Breast epithelium (tissue), 4 donors: Measurements from ENCODE around the gene RCVRN. TPM values are rescaled to one million over a fixed set of nuclear protein-coding genes. Genes with fewer than 3 reads are reported as not detected.

Source experiments
- DNase-seq, 2 donors: peaks; one replicate each; pipeline ENCODE4 v3.0.0-alpha.2; 2019; ENCODE audit warnings: low spot score in 2 of 2
- H3K27ac ChIP-seq, 2 donors: fragments of 200-600 bp; sonication (generic) in 1 of 2; one replicate each; pipeline ENCODE4 v1.5.1; 2016 to 2019; ENCODE audit warnings: mild to moderate bottlenecking in 1 of 2
- H3K27me3 ChIP-seq, 2 donors: fragments of 200-600 bp; sonication (generic) in 1 of 2; one replicate each; pipeline versions ENCODE4 v1.5.1 to v1.6.0; 2017 to 2019; ENCODE audit warnings: control low read depth in 1 of 2, mild to moderate bottlenecking in 1 of 2
- H3K36me3 ChIP-seq: fragments of 200-600 bp; one replicate; pipeline ENCODE4 v1.5.1; 2019
- H3K4me1 ChIP-seq, 2 donors: fragments of 200-600 bp; sonication (generic); one replicate each; pipeline ENCODE4 v1.5.1; 2016 to 2019; ENCODE audit warnings: control low read depth in 1 of 2
- H3K4me3 ChIP-seq, 3 donors: fragments of 200-600 bp; sonication (generic); 1 replicate in 2 of 3; 2 replicates in 1 of 3; pipeline ENCODE4 v1.5.1; 2016 to 2019; ENCODE audit warnings: mild to moderate bottlenecking in 3 of 3, moderate library complexity in 2 of 3
- H3K9me3 ChIP-seq, 2 donors: fragments of 200-600 bp; sonication (generic) in 1 of 2; one replicate each; pipeline ENCODE4 v1.5.1; 2016 to 2019; ENCODE audit warnings: control low read depth in 1 of 2
- POLR2A ChIP-seq: fragments of 450-650 bp; IDR thresholded peaks from one replicate; pipeline ENCODE4 v1.6.1; 2016; ENCODE audit warnings: antibody characterized with exemption, mild to moderate bottlenecking, moderate library complexity
- POLR2AphosphoS5 ChIP-seq, 3 donors: sonication (generic); formaldehyde crosslinking; IDR thresholded peaks; one replicate each; pipeline ENCODE4 v1.6.1; 2017; ENCODE audit warnings: antibody characterized with exemption in 3 of 3
- intact Hi-C: fragments of 100-400 bp; cut with DNase I; formaldehyde crosslinking; loops from one replicate; pipeline ENCODE4 v1.15.1; 2023; ENCODE audit warnings: low total_unique reads
- total RNA-seq, 3 donors: library from RNA; depleted of rRNA; stranded (reverse); fragments of >200 nt; gene quantifications; one replicate each; pipeline ENCODE4 v1.1.0, GENCODE V29; 2016
- TF ChIP-seq, protein P1 (sequence below), 3 donors: fragments of 450-650 bp; IDR thresholded peaks; one replicate each; pipeline ENCODE4 v1.5.1; 2016 to 2017; ENCODE audit warnings: antibody characterized with exemption in 3 of 3, mild to moderate bottlenecking in 3 of 3, moderate library complexity in 3 of 3

Gene RCVRN
- total RNA-seq, 3 donors from 2014 or later: 0.15 to 0.66 (median 0.32) TPM

DNA sequence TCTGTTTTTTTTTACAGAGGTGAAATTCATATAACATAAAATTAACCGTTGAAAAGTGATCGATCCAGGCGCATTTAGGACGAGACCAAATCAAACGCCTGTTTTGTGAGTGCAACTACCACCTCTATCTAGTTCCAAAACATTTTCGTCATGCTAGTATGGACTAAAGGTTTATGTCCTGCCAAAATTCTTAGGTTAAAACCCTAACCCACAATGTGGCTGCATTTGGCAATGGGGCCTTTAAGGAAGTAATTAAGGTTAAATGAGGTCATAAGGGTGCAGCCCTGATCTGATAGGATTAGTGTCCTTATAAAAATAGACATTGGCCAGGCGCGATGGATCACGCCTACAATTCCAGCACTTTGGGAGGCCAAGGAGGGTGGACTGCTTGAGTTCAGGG, 32.8 kb upstream of the RCVRN start:
- H3K36me3 ChIP-seq: no peaks in the 10 kb centered on the region
- H3K4me3 ChIP-seq: no peak overlapping the region
- peaks cover 0 to 6% of the 10 kb centered on the region in 2 donors for H3K4me1 ChIP-seq
- peak overlapping the region in 1 of 2 donors; percentile 74 for H3K27ac ChIP-seq
- TF ChIP-seq POLR2AphosphoS5 (IDR thresholded peaks at IDR 0.05): no peak
- TF ChIP-seq, protein P1, sequence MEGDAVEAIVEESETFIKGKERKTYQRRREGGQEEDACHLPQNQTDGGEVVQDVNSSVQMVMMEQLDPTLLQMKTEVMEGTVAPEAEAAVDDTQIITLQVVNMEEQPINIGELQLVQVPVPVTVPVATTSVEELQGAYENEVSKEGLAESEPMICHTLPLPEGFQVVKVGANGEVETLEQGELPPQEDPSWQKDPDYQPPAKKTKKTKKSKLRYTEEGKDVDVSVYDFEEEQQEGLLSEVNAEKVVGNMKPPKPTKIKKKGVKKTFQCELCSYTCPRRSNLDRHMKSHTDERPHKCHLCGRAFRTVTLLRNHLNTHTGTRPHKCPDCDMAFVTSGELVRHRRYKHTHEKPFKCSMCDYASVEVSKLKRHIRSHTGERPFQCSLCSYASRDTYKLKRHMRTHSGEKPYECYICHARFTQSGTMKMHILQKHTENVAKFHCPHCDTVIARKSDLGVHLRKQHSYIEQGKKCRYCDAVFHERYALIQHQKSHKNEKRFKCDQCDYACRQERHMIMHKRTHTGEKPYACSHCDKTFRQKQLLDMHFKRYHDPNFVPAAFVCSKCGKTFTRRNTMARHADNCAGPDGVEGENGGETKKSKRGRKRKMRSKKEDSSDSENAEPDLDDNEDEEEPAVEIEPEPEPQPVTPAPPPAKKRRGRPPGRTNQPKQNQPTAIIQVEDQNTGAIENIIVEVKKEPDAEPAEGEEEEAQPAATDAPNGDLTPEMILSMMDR (IDR thresholded peaks at IDR 0.05): no peak
- no peak for TF ChIP-seq POLR2A
- peaks cover 0 to 10% of the 10 kb centered on the region in 2 donors for H3K9me3 ChIP-seq
- no peak for DNase-seq
- no peaks in the 10 kb centered on the region for H3K27me3 ChIP-seq
- intact Hi-C loops: no loop called here

DNA sequence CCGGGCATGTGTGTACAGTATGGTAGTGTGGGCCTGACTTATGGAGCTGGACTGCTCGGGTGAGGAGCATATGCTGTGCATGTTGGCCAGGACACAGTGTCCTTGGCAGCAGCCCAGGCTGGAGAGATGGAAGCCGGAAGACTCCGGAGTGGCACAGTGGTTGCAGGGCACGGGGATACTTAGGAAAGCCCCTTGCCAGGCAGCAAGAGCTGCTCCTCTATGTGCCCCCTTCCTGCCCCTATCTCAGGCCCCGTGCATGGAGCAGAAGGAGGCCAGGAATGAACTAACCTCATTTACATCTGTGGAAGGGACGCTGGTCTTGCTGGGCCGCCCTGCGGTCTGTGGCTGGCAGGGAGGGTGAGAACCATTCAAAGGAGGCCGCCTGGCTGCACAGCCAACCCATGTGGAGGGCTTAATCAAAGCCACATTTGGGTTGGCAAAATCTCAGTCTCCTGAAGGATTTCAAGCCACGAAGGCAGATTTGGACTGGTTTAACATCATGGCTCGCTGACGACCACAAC, 32.2 kb upstream of the RCVRN start:
- no peaks in the 10 kb centered on the region for H3K27me3 ChIP-seq
- intact Hi-C loops: no loop called here
- TF ChIP-seq POLR2A (no peak), POLR2AphosphoS5 (IDR thresholded peaks at IDR 0.05) (no peak)
- TF ChIP-seq, protein P1 (IDR thresholded peaks at IDR 0.05): no peak
- no peaks in the 10 kb centered on the region for H3K36me3 ChIP-seq
- peak overlapping the region in 1 of 2 donors; percentile 74 for H3K27ac ChIP-seq
- H3K4me3 ChIP-seq: peak overlapping the region in 1 of 3 donors; percentile 19
- DNase-seq: no peak
- H3K4me1 ChIP-seq: peaks cover 0 to 6% of the 10 kb centered on the region in 2 donors
- H3K9me3 ChIP-seq: peaks cover 0 to 10% of the 10 kb centered on the region in 2 donors

DNA sequence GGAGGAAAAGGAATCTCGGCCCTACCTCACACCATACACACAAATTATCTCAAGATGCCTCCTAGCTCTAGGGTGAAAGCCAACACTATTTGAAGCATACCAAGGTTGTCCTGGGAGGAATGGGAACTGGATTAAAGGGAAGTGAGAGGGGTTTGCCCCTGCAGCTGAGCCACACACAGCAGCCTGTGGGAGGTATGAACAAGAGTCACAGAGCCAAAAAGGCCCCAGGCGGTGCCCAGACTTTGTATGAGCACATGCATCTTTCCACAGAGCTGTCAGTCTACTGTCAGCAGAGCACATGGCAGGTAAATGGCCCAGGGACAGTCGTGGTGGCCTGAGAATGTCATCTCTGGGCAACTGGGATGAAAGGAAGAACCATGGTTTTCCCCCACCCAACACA, 31.0 kb upstream of the RCVRN start:
- TF ChIP-seq POLR2AphosphoS5 (IDR thresholded peaks at IDR 0.05) (no peak), POLR2A (no peak)
- TF ChIP-seq, protein P1 (IDR thresholded peaks at IDR 0.05): no peak
- no peak for DNase-seq
- no peak overlapping the region for H3K4me3 ChIP-seq
- intact Hi-C loops: no loop called here
- H3K27me3 ChIP-seq: no peaks in the 10 kb centered on the region
- H3K36me3 ChIP-seq: no peaks in the 10 kb centered on the region
- peaks cover 0 to 6% of the 10 kb centered on the region in 2 donors for H3K4me1 ChIP-seq
- H3K27ac ChIP-seq: peak overlapping the region in 1 of 2 donors; percentile 87
- peaks cover 0 to 10% of the 10 kb centered on the region in 2 donors for H3K9me3 ChIP-seq

DNA sequence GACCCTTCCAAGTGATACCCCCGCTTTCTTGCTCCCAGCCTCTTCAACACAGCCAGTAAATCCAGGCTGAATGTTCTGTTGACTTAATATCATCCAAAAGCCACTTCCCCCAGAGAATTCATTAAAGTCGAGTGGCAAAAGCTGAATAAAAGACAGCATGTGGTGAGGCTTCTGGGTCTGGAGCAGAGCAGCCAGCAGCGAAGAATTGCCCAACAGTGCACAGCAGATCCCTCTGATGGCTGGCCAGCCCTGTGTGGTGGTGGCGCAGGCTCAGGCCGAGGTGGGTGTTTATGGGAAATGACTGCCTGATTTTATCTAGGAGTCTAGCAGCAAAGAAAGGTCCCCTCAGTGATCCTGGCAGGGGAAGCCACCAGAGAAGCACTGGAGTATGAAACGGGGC, 30.3 kb upstream of the RCVRN start:
- Histone ChIP-seq H3K27ac (peak overlapping the region; percentile 21 to 87), H3K36me3 (no peaks in the 10 kb centered on the region), H3K27me3 (no peaks in the 10 kb centered on the region), H3K4me3 (no peak overlapping the region), H3K4me1 (peaks cover 0 to 6% of the 10 kb centered on the region in 2 donors), H3K9me3 (peaks cover 0 to 10% of the 10 kb centered on the region in 2 donors)
- TF ChIP-seq, protein P1 (IDR thresholded peaks at IDR 0.05): no peak
- peak in 2 of 3 donors; percentile 44 to 58 for TF ChIP-seq POLR2AphosphoS5 (IDR thresholded peaks at IDR 0.05)
- peak in 1 of 2 donors; percentile 26 for DNase-seq
- intact Hi-C loops: no loop called here

DNA sequence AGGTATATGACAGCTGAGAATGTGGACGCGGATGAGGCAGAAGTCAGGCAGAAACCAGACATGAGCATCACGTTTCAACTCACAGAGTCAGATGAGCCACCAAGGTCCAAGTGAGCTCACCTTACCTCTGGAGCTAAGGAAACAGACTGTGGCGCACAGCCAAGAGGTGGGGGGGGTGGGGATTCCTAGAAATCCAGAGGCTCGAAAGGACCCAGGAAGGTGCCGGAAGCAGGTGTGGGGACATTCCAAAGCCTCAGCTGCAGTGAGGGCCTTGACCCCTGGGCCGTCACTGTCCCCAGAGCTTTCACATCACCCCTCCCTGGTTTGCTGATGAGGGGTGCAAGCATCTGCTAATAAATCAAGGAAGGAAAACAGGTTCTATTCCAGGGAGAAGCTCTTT, 29.3 kb upstream of the RCVRN start:
- Histone ChIP-seq H3K36me3 (no peaks in the 10 kb centered on the region), H3K4me3 (no peak overlapping the region), H3K9me3 (peaks cover 0 to 10% of the 10 kb centered on the region in 2 donors), H3K27me3 (no peaks in the 10 kb centered on the region), H3K27ac (peak overlapping the region in 1 of 2 donors; percentile 0), H3K4me1 (peaks cover 0 to 6% of the 10 kb centered on the region in 2 donors)
- TF ChIP-seq, protein P1 (IDR thresholded peaks at IDR 0.05): no peak
- no peak for TF ChIP-seq POLR2AphosphoS5 (IDR thresholded peaks at IDR 0.05)
- no peak for TF ChIP-seq POLR2A
- DNase-seq: no peak
- intact Hi-C loops: no loop called here
